ENCODE data around the gene AFF3. TPM values are rescaled to one million over a fixed set of nuclear protein-coding genes. Genes with fewer than 3 reads are reported as not detected.

The AFF3 gene
- total RNA-seq, 2 experiments from 2014 or later = 5.6 TPM

- no peak overlapping the region for H3K4me3 Mint-ChIP-seq
- ChIA-PET CTCF (interaction anchor here (0.6 kb wide), 1 partner anchor 116 kb away, joined by 3 read pairs; no protein-coding TSS in a partner anchor), POLR2A (no interaction called here)
- no peaks in the 10 kb centered on the region for H3K9me3 Mint-ChIP-seq (ENCODE audit: low read depth)
- intact Hi-C loops (cut with DNase I, micrococcal nuclease) = no loop called here
- no peaks in the 10 kb centered on the region for H3K4me1 Mint-ChIP-seq
- H3K36me3 Mint-ChIP-seq (ENCODE audit: low read depth) = no peaks in the 10 kb centered on the region
- no peak overlapping the region for H3K27ac Mint-ChIP-seq
- no peak for DNase-seq
- no peak for ATAC-seq
- no peaks in the 10 kb centered on the region for H3K27me3 Mint-ChIP-seq
Observed at GRCh38 chr2:100017633-100018032, 124.8 kb downstream of the AFF3 start.

GRCh38 chr2:100016756-100017155, 125.6 kb downstream of the AFF3 start:
- ATAC-seq (no peak), DNase-seq (no peak)
- Mint-ChIP-seq H3K36me3 (ENCODE audit: low read depth) (no peaks in the 10 kb centered on the region), H3K27ac (no peak overlapping the region), H3K4me3 (no peak overlapping the region), H3K9me3 (ENCODE audit: low read depth) (no peaks in the 10 kb centered on the region), H3K4me1 (no peaks in the 10 kb centered on the region), H3K27me3 (no peaks in the 10 kb centered on the region)
- intact Hi-C loops (cut with DNase I, micrococcal nuclease) = no loop called here
- POLR2A ChIA-PET = no interaction called here
- CTCF ChIA-PET = no interaction called here

GRCh38 chr2:100015849-100016248, 126.5 kb downstream of the AFF3 start:
- H3K27me3 Mint-ChIP-seq = no peaks in the 10 kb centered on the region
- ATAC-seq (no peak), DNase-seq (no peak)
- no peak overlapping the region for H3K27ac Mint-ChIP-seq
- H3K36me3 Mint-ChIP-seq (ENCODE audit: low read depth) = no peaks in the 10 kb centered on the region
- ChIA-PET CTCF (no interaction called here), POLR2A (no interaction called here)
- H3K9me3 Mint-ChIP-seq (ENCODE audit: low read depth) = no peaks in the 10 kb centered on the region
- no peaks in the 10 kb centered on the region for H3K4me1 Mint-ChIP-seq
- H3K4me3 Mint-ChIP-seq = no peak overlapping the region
- intact Hi-C loops (cut with DNase I, micrococcal nuclease) = no loop called here

- no peak overlapping the region for H3K27ac Mint-ChIP-seq
- no peaks in the 10 kb centered on the region for H3K36me3 Mint-ChIP-seq (ENCODE audit: low read depth)
- intact Hi-C loops (cut with DNase I, micrococcal nuclease) = no loop called here
- no peak for DNase-seq
- no peaks in the 10 kb centered on the region for H3K9me3 Mint-ChIP-seq (ENCODE audit: low read depth)
- no peaks in the 10 kb centered on the region for H3K4me1 Mint-ChIP-seq
- no peak for ATAC-seq
- no peak overlapping the region for H3K4me3 Mint-ChIP-seq
- H3K27me3 Mint-ChIP-seq = no peaks in the 10 kb centered on the region
- ChIA-PET POLR2A (no interaction called here), CTCF (no interaction called here)
Observed at GRCh38 chr2:100013892-100014677, 128.3 kb downstream of the AFF3 start.

GRCh38 chr2:100012561-100012960, 129.8 kb downstream of the AFF3 start:
- no peak overlapping the region for H3K27ac Mint-ChIP-seq
- no peaks in the 10 kb centered on the region for H3K4me1 Mint-ChIP-seq
- no peak overlapping the region for H3K4me3 Mint-ChIP-seq
- no peak for DNase-seq
- H3K27me3 Mint-ChIP-seq = no peaks in the 10 kb centered on the region
- H3K9me3 Mint-ChIP-seq (ENCODE audit: low read depth) = no peaks in the 10 kb centered on the region
- ChIA-PET POLR2A (no interaction called here), CTCF (interaction anchor here (0.6 to 1.0 kb wide), 3 partner anchors 24 to 452 kb away, joined by 3 read pairs; no protein-coding TSS in a partner anchor)
- intact Hi-C loops (cut with DNase I, micrococcal nuclease) = no loop called here
- no peaks in the 10 kb centered on the region for H3K36me3 Mint-ChIP-seq (ENCODE audit: low read depth)
- ATAC-seq = no peak

- Mint-ChIP-seq H3K9me3 (ENCODE audit: low read depth) (no peaks in the 10 kb centered on the region), H3K27me3 (no peaks in the 10 kb centered on the region), H3K4me3 (no peak overlapping the region), H3K4me1 (no peaks in the 10 kb centered on the region), H3K27ac (no peak overlapping the region), H3K36me3 (ENCODE audit: low read depth) (peaks cover 2% of the 10 kb centered on the region)
- intact Hi-C loops (cut with DNase I, micrococcal nuclease) = no loop called here
- CTCF ChIA-PET = no interaction called here
- POLR2A ChIA-PET = no interaction called here
- ATAC-seq (no peak), DNase-seq (no peak)
Observed at GRCh38 chr2:100011272-100011731, 131.1 kb downstream of the AFF3 start.

- Mint-ChIP-seq H3K36me3 (ENCODE audit: low read depth) (peaks cover 3% of the 10 kb centered on the region), H3K4me1 (no peaks in the 10 kb centered on the region), H3K9me3 (ENCODE audit: low read depth) (no peaks in the 10 kb centered on the region), H3K27me3 (no peaks in the 10 kb centered on the region), H3K27ac (no peak overlapping the region), H3K4me3 (no peak overlapping the region)
- DNase-seq (no peak), ATAC-seq (no peak)
- ChIA-PET POLR2A (no interaction called here), CTCF (no interaction called here)
- intact Hi-C loops (cut with DNase I, micrococcal nuclease) = no loop called here
Observed at GRCh38 chr2:100010606-100011005, 131.8 kb downstream of the AFF3 start.

GRCh38 chr2:100009743-100010142, 132.6 kb downstream of the AFF3 start:
- H3K9me3 Mint-ChIP-seq (ENCODE audit: low read depth) = no peaks in the 10 kb centered on the region
- ATAC-seq (no peak), DNase-seq (no peak)
- intact Hi-C loops (cut with DNase I, micrococcal nuclease) = no loop called here
- CTCF ChIA-PET = no interaction called here
- peaks cover 4% of the 10 kb centered on the region for H3K36me3 Mint-ChIP-seq (ENCODE audit: low read depth)
- no peaks in the 10 kb centered on the region for H3K4me1 Mint-ChIP-seq
- H3K4me3 Mint-ChIP-seq = no peak overlapping the region
- POLR2A ChIA-PET = no interaction called here
- no peak overlapping the region for H3K27ac Mint-ChIP-seq
- H3K27me3 Mint-ChIP-seq = no peaks in the 10 kb centered on the region

GRCh38 chr2:100008956-100009355, 133.4 kb downstream of the AFF3 start:
- CTCF ChIA-PET = no interaction called here
- peaks cover 4% of the 10 kb centered on the region for H3K36me3 Mint-ChIP-seq (ENCODE audit: low read depth)
- ATAC-seq = no peak
- no peaks in the 10 kb centered on the region for H3K4me1 Mint-ChIP-seq
- no peak overlapping the region for H3K27ac Mint-ChIP-seq
- intact Hi-C loops (cut with DNase I, micrococcal nuclease) = no loop called here
- H3K27me3 Mint-ChIP-seq = no peaks in the 10 kb centered on the region
- POLR2A ChIA-PET = no interaction called here
- DNase-seq = no peak
- H3K4me3 Mint-ChIP-seq = no peak overlapping the region
- no peaks in the 10 kb centered on the region for H3K9me3 Mint-ChIP-seq (ENCODE audit: low read depth)

GRCh38 chr2:100006516-100006915, 135.9 kb downstream of the AFF3 start:
- ChIA-PET CTCF (no interaction called here), POLR2A (interaction anchor here (1.0 kb wide), 1 partner anchor 60 kb away, joined by 4 read pairs; no protein-coding TSS in a partner anchor)
- H3K27me3 Mint-ChIP-seq = no peaks in the 10 kb centered on the region
- no peak for DNase-seq
- H3K4me1 Mint-ChIP-seq = no peaks in the 10 kb centered on the region
- no peak overlapping the region for H3K27ac Mint-ChIP-seq
- H3K9me3 Mint-ChIP-seq (ENCODE audit: low read depth) = no peaks in the 10 kb centered on the region
- peaks cover 4% of the 10 kb centered on the region for H3K36me3 Mint-ChIP-seq (ENCODE audit: low read depth)
- no peak overlapping the region for H3K4me3 Mint-ChIP-seq
- no peak for ATAC-seq
- intact Hi-C loops (cut with DNase I, micrococcal nuclease) = no loop called here

GRCh38 chr2:100004959-100005387, 137.4 kb downstream of the AFF3 start:
- no peak overlapping the region for H3K27ac Mint-ChIP-seq
- peaks cover 4% of the 10 kb centered on the region for H3K36me3 Mint-ChIP-seq (ENCODE audit: low read depth)
- DNase-seq (no peak), ATAC-seq (no peak)
- H3K4me1 Mint-ChIP-seq = peaks cover 10% of the 10 kb centered on the region
- intact Hi-C loops (cut with DNase I, micrococcal nuclease) = no loop called here
- H3K9me3 Mint-ChIP-seq (ENCODE audit: low read depth) = no peaks in the 10 kb centered on the region
- no peak overlapping the region for H3K4me3 Mint-ChIP-seq
- CTCF ChIA-PET = no interaction called here
- POLR2A ChIA-PET = no interaction called here
- H3K27me3 Mint-ChIP-seq = no peaks in the 10 kb centered on the region

GRCh38 chr2:100004348-100004884, 138.0 kb downstream of the AFF3 start:
- Mint-ChIP-seq H3K4me3 (no peak overlapping the region), H3K27me3 (no peaks in the 10 kb centered on the region), H3K4me1 (peaks cover 10% of the 10 kb centered on the region), H3K9me3 (ENCODE audit: low read depth) (no peaks in the 10 kb centered on the region), H3K27ac (no peak overlapping the region), H3K36me3 (ENCODE audit: low read depth) (peaks cover 4% of the 10 kb centered on the region)
- intact Hi-C loops (cut with DNase I, micrococcal nuclease) = no loop called here
- CTCF ChIA-PET = interaction anchor here (0.9 kb wide), 1 partner anchor 236 kb away, joined by 3 read pairs; no protein-coding TSS in a partner anchor
- POLR2A ChIA-PET = no interaction called here
- no peak for ATAC-seq
- DNase-seq = no peak

Measured in activated CD4-positive, alpha-beta T cell treated with anti-CD3 and anti-CD28 coated beads for 36 hours (primary cell).